ENCODE measurements around the gene MMS22L.

MMS22L gene

GRCh38 chr6:97154015-97154414 is 129.0 kb downstream of the MMS22L start:
- no peak for DNase-seq (ENCODE audit: extremely low spot score, insufficient read length, low read depth)
- FAIRE-seq, result no peak

- DNase-seq (ENCODE audit: extremely low spot score, insufficient read length, low read depth) (no peak), FAIRE-seq (no peak)
Measured at GRCh38 chr6:97151601-97152000, 131.4 kb downstream of the MMS22L start.

GRCh38 chr6:97150932-97151331 is 132.1 kb downstream of the MMS22L start:
- FAIRE-seq, result no peak

GRCh38 chr6:97147421-97147820 is 135.6 kb downstream of the MMS22L start:
- no peak for FAIRE-seq
- DNase-seq (ENCODE audit: extremely low spot score, insufficient read length, low read depth), result no peak

More at GRCh38 chr6:97150932-97151331, 132.1 kb downstream of the MMS22L start:
- no peak for DNase-seq (ENCODE audit: extremely low spot score, insufficient read length, low read depth)

GRCh38 chr6:97145691-97146090 is 137.3 kb downstream of the MMS22L start:
- DNase-seq (ENCODE audit: extremely low spot score, insufficient read length, low read depth) (no peak), FAIRE-seq (no peak)

GRCh38 chr6:97141756-97142155 is 141.3 kb downstream of the MMS22L start:
- FAIRE-seq (peak; percentile 38), DNase-seq (ENCODE audit: extremely low spot score, insufficient read length, low read depth) (no peak)

- FAIRE-seq (no peak), DNase-seq (ENCODE audit: extremely low spot score, insufficient read length, low read depth) (no peak)
Measured at GRCh38 chr6:97138581-97138980, 144.4 kb downstream of the MMS22L start.

GRCh38 chr6:97136626-97137358 is 146.2 kb downstream of the MMS22L start:
- FAIRE-seq (peak; percentile 55), DNase-seq (ENCODE audit: extremely low spot score, insufficient read length, low read depth) (no peak)

- FAIRE-seq (no peak), DNase-seq (ENCODE audit: extremely low spot score, insufficient read length, low read depth) (no peak)
Measured at GRCh38 chr6:97133067-97133466, 149.9 kb downstream of the MMS22L start.

GRCh38 chr6:97129106-97129505 is 153.9 kb downstream of the MMS22L start:
- DNase-seq (ENCODE audit: extremely low spot score, insufficient read length, low read depth) (no peak), FAIRE-seq (no peak)

- FAIRE-seq, result no peak
- no peak for DNase-seq (ENCODE audit: extremely low spot score, insufficient read length, low read depth)
Measured at GRCh38 chr6:97128507-97128906, 154.5 kb downstream of the MMS22L start.

GRCh38 chr6:97123652-97124051 is 159.4 kb downstream of the MMS22L start:
- DNase-seq (ENCODE audit: extremely low spot score, insufficient read length, low read depth), result no peak
- FAIRE-seq, result no peak

GRCh38 chr6:97123112-97123511 is 159.9 kb downstream of the MMS22L start:
- DNase-seq (ENCODE audit: extremely low spot score, insufficient read length, low read depth) (no peak), FAIRE-seq (no peak)

- FAIRE-seq (no peak), DNase-seq (ENCODE audit: extremely low spot score, insufficient read length, low read depth) (no peak)
Measured at GRCh38 chr6:97120511-97120910, 162.5 kb downstream of the MMS22L start.

- no peak for DNase-seq (ENCODE audit: extremely low spot score, insufficient read length, low read depth)
- FAIRE-seq, result no peak
Measured at GRCh38 chr6:97114645-97115044, 168.4 kb downstream of the MMS22L start.

- FAIRE-seq (no peak), DNase-seq (ENCODE audit: extremely low spot score, insufficient read length, low read depth) (no peak)
Measured at GRCh38 chr6:97113170-97113569, 169.8 kb downstream of the MMS22L start.

GRCh38 chr6:97111243-97111642 is 171.8 kb downstream of the MMS22L start:
- FAIRE-seq (no peak), DNase-seq (ENCODE audit: extremely low spot score, insufficient read length, low read depth) (no peak)

GRCh38 chr6:97110626-97111025 is 172.4 kb downstream of the MMS22L start:
- FAIRE-seq, result no peak

GRCh38 chr6:97110149-97110548 is 172.9 kb downstream of the MMS22L start:
- DNase-seq (ENCODE audit: extremely low spot score, insufficient read length, low read depth) (no peak), FAIRE-seq (no peak)

More at GRCh38 chr6:97110626-97111025, 172.4 kb downstream of the MMS22L start:
- DNase-seq (ENCODE audit: extremely low spot score, insufficient read length, low read depth), result no peak

GRCh38 chr6:97109444-97109843 is 173.6 kb downstream of the MMS22L start:
- FAIRE-seq (no peak), DNase-seq (ENCODE audit: extremely low spot score, insufficient read length, low read depth) (no peak)

GRCh38 chr6:97102145-97102790 is 180.7 kb downstream of the MMS22L start:
- FAIRE-seq (no peak), DNase-seq (ENCODE audit: extremely low spot score, insufficient read length, low read depth) (no peak)

GRCh38 chr6:97100696-97101095 is 182.3 kb downstream of the MMS22L start:
- FAIRE-seq (no peak), DNase-seq (ENCODE audit: extremely low spot score, insufficient read length, low read depth) (no peak)

Data from GM18507 (cell line).